Endothelial cell of umbilical vein (primary cell): ENCODE results near the gene LAMB3. TPM values are rescaled to one million over a fixed set of nuclear protein-coding genes. Genes with fewer than 3 reads are reported as not detected.

Experiments
- BruUV-seq: library from RNA; stranded (reverse); fragments of 400-500 nt; replicated peaks from 2 replicates; lab custom pipeline; 2021; lab: Mats Ljungman, UMichigan
- CTCF ChIA-PET: fragments of 300-600, 350-600 bp; sonication (Branson Sonifier 250); formaldehyde crosslinking; loops from one replicate; lab custom pipeline; 2021; ENCODE audit warnings: antibody characterized with exemption, inconsistent platforms; lab: Charles Lee
- POLR2A ChIA-PET: fragments of 300-600, 350-600 bp; sonication (Branson Sonifier 250); formaldehyde crosslinking; loops from one replicate; lab custom pipeline; 2021; ENCODE audit warnings: antibody characterized with exemption, inconsistent platforms; lab: Charles Lee
- DNase-seq: peaks from one replicate; pipeline ENCODE4 v3.0.0-alpha.2; 2011; ENCODE audit warnings: low read depth, low spot score
- FAIRE-seq: peaks from 2 replicates; lab custom pipeline; 2011; peaks lifted over from hg19 to GRCh38; lab: Jason Lieb, UNC
- H2AFZ ChIP-seq: 2 replicates; pipeline ENCODE4 v1.6.0; 2012; ENCODE audit warnings: low read depth, low read length, control low read depth, inconsistent platforms
- H3K27ac ChIP-seq: 2 replicates; pipeline ENCODE4 v1.5.1; 2011; ENCODE audit warnings: low read depth, mild to moderate bottlenecking, control low read depth, low read length, moderate library complexity; ENCODE audit not compliant: insufficient read depth
- H3K27me3 ChIP-seq, 2 experiments: 2 replicates each; pipeline versions ENCODE4 v1.6.0 to v1.6.1; 2011; ENCODE audit warnings: low read length in 2 of 2, mixed read lengths in 1 of 2; ENCODE audit not compliant: control insufficient read depth in 2 of 2, insufficient read depth in 2 of 2
- H3K36me3 ChIP-seq, 2 experiments: 2 replicates in 1 of 2; 3 replicates in 1 of 2; pipeline ENCODE4 v1.5.1; 2011; ENCODE audit warnings: low read length in 2 of 2, mild to moderate bottlenecking in 1 of 2, moderate library complexity in 1 of 2; ENCODE audit not compliant: control insufficient read depth in 2 of 2, insufficient read depth in 2 of 2; ENCODE audit errors: extremely low read depth in 1 of 2
- H3K4me1 ChIP-seq: 3 replicates; pipeline ENCODE4 v1.5.1; 2011; ENCODE audit warnings: mild to moderate bottlenecking, low read length; ENCODE audit not compliant: control insufficient read depth, insufficient read depth; ENCODE audit errors: extremely low read depth
- H3K4me2 ChIP-seq: 2 replicates; pipeline ENCODE4 v1.6.1; 2011; ENCODE audit warnings: low read length, control low read depth, mixed read lengths; ENCODE audit not compliant: insufficient read depth
- H3K4me3 ChIP-seq, 3 experiments: fragments of 200-600 bp in 1 of 3; sonication (generic), shearing (Covaris generic) in 1 of 3; replicated peaks in 1 of 3; 2 replicates each; pipeline ENCODE4 v1.5.1; 2011 to 2016; ENCODE audit warnings: control low read depth in 3 of 3, low read length in 3 of 3, mild to moderate bottlenecking in 2 of 3, inconsistent platforms in 1 of 3, low read depth in 1 of 3, moderate library complexity in 1 of 3; ENCODE audit not compliant: insufficient read depth in 1 of 3
- H3K79me2 ChIP-seq: 2 replicates; pipeline ENCODE4 v1.6.0; 2012; ENCODE audit warnings: low read length, inconsistent platforms; ENCODE audit not compliant: control insufficient read depth, insufficient read depth
- H3K9ac ChIP-seq: replicated peaks from 2 replicates; pipeline ENCODE3; 2011; ENCODE audit warnings: low read length, control low read depth; ENCODE audit not compliant: insufficient read depth; ENCODE audit errors: extremely low read depth
- H3K9me1 ChIP-seq: replicated peaks from 3 replicates; pipeline ENCODE4 v1.6.0; 2011; ENCODE audit warnings: mild to moderate bottlenecking, low read length; ENCODE audit not compliant: control insufficient read depth, insufficient read depth; ENCODE audit errors: extremely low read depth
- H3K9me3 ChIP-seq: replicated peaks from 2 replicates; pipeline ENCODE4 v1.5.1; 2012; ENCODE audit warnings: low read length, inconsistent platforms; ENCODE audit not compliant: control insufficient read depth, insufficient read depth
- H4K20me1 ChIP-seq: replicated peaks from 2 replicates; pipeline ENCODE3; 2011; ENCODE audit warnings: mild to moderate bottlenecking, low read length; ENCODE audit not compliant: control insufficient read depth, insufficient read depth; ENCODE audit errors: extremely low read depth
- CTCF ChIP-seq, 2 donors: IDR thresholded peaks; 1 replicate in 1 of 2; 2 replicates in 1 of 2; pipeline ENCODE4 v1.5.1; 2011; ENCODE audit warnings: low read length in 2 of 2, mild to moderate bottlenecking in 2 of 2, moderate library complexity in 2 of 2, control low read depth in 1 of 2, inconsistent platforms in 1 of 2, low read depth in 1 of 2; ENCODE audit not compliant: insufficient read depth in 1 of 2; ENCODE audit errors: extremely low read depth in 1 of 2
- EZH2 ChIP-seq: IDR thresholded peaks from 2 replicates; pipeline ENCODE4 v1.6.1; 2012; ENCODE audit warnings: borderline replicate concordance, low read depth, mild to moderate bottlenecking, moderate library complexity, low read length, inconsistent platforms; ENCODE audit not compliant: severe bottlenecking
- FOS ChIP-seq: IDR thresholded peaks from 2 replicates; pipeline ENCODE4 v1.6.1; 2011; ENCODE audit warnings: mild to moderate bottlenecking, low read length, moderate library complexity, borderline replicate concordance; ENCODE audit not compliant: insufficient read depth
- GATA2 ChIP-seq: IDR thresholded peaks from 2 replicates; pipeline ENCODE4 v1.7.0; 2011; ENCODE audit warnings: low read depth, mild to moderate bottlenecking, moderate library complexity, mixed read lengths, low read length; ENCODE audit not compliant: insufficient read length, insufficient read depth
- JUN ChIP-seq: IDR thresholded peaks from 2 replicates; pipeline ENCODE4 v1.6.1; 2011; ENCODE audit warnings: borderline replicate concordance, low read depth; ENCODE audit not compliant: insufficient read length, insufficient read depth
- MAX ChIP-seq: IDR thresholded peaks from 2 replicates; pipeline ENCODE4 v1.6.1; 2011; ENCODE audit not compliant: insufficient read depth, insufficient read length
- MYC ChIP-seq: IDR thresholded peaks from one replicate; pipeline ENCODE4 v1.6.1; 2011; ENCODE audit warnings: mild to moderate bottlenecking, low read depth, low read length
- POLR2A ChIP-seq: IDR thresholded peaks from 2 replicates; pipeline ENCODE4 v1.6.1; 2012; ENCODE audit warnings: low read depth, mild to moderate bottlenecking, control low read depth, low read length
- POLR2AphosphoS5 ChIP-seq: IDR thresholded peaks from 2 replicates; pipeline ENCODE4 v1.6.1; 2012; ENCODE audit warnings: low read depth, mild to moderate bottlenecking, control low read depth, low read length, moderate library complexity; ENCODE audit not compliant: insufficient read depth
- dilution Hi-C: fragments of 300-500 bp; cut with MboI; formaldehyde crosslinking; loops from one replicate; pipeline ENCODE4 v1.15.0; 2019; ENCODE audit warnings: low sequenced_read_pairs; ENCODE audit not compliant: extremely low pct_ligation_motif_present
- intact Hi-C: fragments of 100-400 bp; cut with micrococcal nuclease; formaldehyde crosslinking; loops from one replicate; pipeline ENCODE4 v1.10.0; 2022
- polyA plus RNA-seq, 4 experiments: library from polyadenylated mRNA; depleted of rRNA in 3 of 4; stranded (reverse) in 3 of 4; unstranded in 1 of 4; fragments of >200 nt; gene quantifications; 2 replicates each; pipeline versions ENCODE4 v1.2.1 to v1.2.3, GENCODE V29; 2011 to 2012; ENCODE audit warnings: missing spikeins in 1 of 4
- total RNA-seq: library from RNA; stranded (reverse); gene quantifications from 2 replicates; pipeline ENCODE4 v1.2.3, GENCODE V29; 2021

LAMB3 gene
- total and polyA plus RNA-seq, 2 donors (not counting 3 experiments of a cell fraction or from before 2014, with no cell fraction given), result 2.6 to 3.1 TPM

- Histone ChIP-seq H3K4me3 (no peak overlapping the region), H3K9me1 (no peaks in the 10 kb centered on the region), H3K79me2 (no peaks in the 10 kb centered on the region), H2AFZ (no peak overlapping the region), H3K4me2 (no peak overlapping the region), H4K20me1 (no peaks in the 10 kb centered on the region), H3K4me1 (no peaks in the 10 kb centered on the region), H3K36me3 (no peaks in the 10 kb centered on the region), H3K9ac (no peak overlapping the region), H3K27ac (no peak overlapping the region), H3K9me3 (no peaks in the 10 kb centered on the region), H3K27me3 (no peaks in the 10 kb centered on the region)
- intact Hi-C loops (loop anchor here (5.0 kb wide), 1 partner anchor 34 kb away; no protein-coding TSS in a partner anchor), dilution Hi-C loops (no loop called here)
- CTCF ChIA-PET, result interaction anchor here (1.3 to 10.2 kb wide), 6 partner anchors 35 to 59 kb away, joined by 6 to 119 read pairs (median 46); partner anchors contain the start of gene CAMK1G
- TF ChIP-seq FOS (no peak), CTCF (IDR thresholded peaks at IDR 0.05; ENCODE audit: extremely low read depth in 1 of 2, insufficient read depth in 1 of 2, low read depth in 1 of 2, low read length in 2 of 2) (no peak), MYC (no peak), JUN (no peak), POLR2A (no peak), EZH2 (no peak), POLR2AphosphoS5 (no peak), MAX (no peak), GATA2 (no peak)
- POLR2A ChIA-PET, result no interaction called here
- DNase-seq (no peak), FAIRE-seq (no peak)
- no TSS peak for BruUV-seq
Observed at GRCh38 chr1:209625791-209626285, 26.4 kb downstream of the LAMB3 start.
